ENCODE results near the gene DNAAF3.

DNAAF3 gene

DNA sequence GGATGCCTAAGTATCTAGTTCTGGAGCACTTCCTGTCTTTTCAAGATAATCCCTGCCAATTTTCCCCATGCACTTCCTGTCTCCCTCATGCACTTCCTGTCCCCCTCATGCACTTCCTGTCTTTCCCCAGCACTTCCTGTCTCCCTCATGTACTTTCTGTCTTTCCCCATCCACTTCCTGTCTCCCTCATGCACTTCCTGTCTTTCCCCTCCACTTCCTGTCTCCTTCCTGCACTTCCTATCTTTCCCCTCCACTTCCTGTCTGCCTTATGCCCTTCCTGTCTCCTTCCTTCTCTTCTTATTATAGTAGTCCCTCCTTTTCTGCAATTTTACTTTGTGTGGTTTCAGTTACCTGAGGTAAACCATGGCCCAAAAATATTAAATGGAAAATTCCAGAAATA, 14.4 kb downstream of the DNAAF3 start:
- DNase-seq: no peak

- no peak for DNase-seq
These were observed 17.1 kb downstream of the DNAAF3 start, which contains the start of gene TNNT1 for GRCh38 chr19:55149078-55150003. Gene TNNT1, minus strand, starts transcription at chr19:55149206. Its CDS starts 2,049 bp downstream, at chr19:55147157.

- DNase-seq: no peak
These were observed 18.7 kb downstream of the DNAAF3 start for GRCh38 chr19:55147545-55148251.

DNA sequence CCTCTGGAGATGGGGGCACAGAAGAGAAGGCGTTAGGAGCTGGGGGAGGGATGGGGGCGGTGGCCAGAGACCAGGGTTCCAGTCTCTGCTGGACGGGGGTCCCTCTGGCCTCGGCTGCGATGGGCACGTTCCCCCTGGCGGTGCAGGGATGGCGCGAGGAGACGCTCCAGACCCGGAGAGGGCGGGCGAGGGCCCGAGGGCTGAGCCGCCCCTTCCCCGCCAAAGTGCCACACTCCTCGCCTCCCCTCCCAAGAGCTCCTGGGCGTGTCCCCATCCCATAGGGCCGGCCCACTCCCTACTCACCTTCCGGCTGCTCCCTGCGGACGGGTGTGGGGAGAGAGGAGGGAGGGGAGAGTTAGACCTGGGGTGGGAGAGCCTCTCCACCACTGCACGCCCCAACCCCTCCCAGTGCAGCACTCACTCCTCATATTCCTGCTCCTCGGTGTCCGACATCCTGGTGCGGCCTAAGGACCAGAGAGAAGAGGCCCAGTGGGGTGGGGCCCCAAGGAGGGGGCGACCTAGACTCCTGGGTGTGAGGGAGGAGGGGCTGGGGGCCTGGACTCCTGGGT, 19.6 kb downstream of the DNAAF3 start:
- DNase-seq: no peak

GRCh38 chr19:55146078-55146704, 20.2 kb downstream of the DNAAF3 start:
- peak; percentile 51 for DNase-seq

GRCh38 chr19:55145232-55145631, 21.2 kb downstream of the DNAAF3 start:
- no peak for DNase-seq

DNA sequence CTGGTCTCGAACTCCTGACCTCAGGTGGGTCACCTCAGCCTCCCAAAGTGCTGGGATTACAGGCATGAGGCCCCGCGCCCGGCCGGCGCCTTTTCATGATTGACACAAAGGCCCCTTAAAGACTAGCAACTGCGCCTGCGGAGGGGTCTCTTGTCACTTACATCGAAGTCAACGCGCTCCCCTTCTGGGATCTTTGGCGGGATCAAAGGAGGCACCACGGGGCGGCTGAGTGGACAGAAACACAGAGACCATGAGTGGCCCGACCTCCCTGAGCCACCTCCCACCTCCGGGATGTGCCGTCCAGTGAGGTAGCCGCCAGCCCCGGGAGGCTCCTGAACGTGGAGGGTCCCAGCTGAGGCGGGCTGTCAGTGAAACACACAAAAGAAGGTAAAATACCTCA, 24.7 kb downstream of the DNAAF3 start:
- DNase-seq: no peak

DNA sequence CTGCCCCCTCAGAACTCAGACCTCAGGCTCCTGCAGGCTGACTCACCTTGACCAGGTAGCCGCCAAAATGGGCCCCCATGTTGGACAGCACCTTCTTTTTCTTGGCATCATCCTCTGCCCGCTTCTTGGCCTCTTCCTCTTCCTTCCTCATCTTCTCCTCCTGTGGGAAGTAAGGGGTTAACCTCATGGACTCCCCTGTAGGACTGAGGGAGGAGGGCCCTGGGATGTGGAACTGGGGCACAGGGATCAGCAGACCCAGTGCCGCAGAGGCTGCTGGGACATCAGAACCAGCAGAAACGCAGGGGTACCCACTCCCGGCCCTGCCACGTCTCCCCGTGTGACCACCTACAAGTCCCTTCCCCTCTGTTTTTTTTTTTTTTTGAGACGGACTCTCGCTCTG, 28.5 kb downstream of the DNAAF3 start:
- no peak for DNase-seq

DNA sequence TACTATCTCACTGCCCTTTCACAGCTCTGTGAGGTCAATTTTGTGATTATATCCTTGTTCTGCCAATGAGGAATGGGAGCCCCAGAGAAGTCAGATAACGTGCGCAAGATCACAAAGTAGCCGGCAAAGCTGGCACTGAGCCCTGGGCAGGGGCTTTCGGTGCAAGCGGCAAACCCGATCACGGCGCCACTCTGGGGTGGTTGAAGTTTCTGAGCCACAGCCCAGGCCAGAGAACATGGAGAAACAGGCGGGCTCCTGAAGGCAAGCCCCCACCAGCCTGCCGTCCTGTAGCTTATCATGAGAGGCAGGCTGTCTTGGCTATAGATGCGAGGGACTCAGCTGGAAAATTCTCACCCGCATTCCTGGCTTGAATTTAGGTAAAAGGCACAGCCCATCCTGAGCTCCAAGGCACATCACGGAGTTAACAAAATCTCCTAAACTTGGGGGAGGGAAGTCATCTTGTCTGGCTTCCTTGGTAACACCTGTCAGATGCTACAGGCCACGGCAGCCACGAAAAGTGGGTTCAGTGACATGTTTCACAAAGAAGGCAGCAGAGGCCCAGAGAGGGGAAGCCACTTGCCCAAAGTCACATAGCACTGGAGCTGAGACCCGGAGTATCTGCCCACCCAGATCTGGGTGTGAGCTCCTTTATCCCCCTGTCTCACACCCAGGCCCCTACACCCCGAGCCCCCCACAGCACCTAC, 29.9 kb downstream of the DNAAF3 start:
- DNase-seq: no peak

- DNase-seq: no peak
These were observed 31.7 kb downstream of the DNAAF3 start for GRCh38 chr19:55134736-55135135.

DNA sequence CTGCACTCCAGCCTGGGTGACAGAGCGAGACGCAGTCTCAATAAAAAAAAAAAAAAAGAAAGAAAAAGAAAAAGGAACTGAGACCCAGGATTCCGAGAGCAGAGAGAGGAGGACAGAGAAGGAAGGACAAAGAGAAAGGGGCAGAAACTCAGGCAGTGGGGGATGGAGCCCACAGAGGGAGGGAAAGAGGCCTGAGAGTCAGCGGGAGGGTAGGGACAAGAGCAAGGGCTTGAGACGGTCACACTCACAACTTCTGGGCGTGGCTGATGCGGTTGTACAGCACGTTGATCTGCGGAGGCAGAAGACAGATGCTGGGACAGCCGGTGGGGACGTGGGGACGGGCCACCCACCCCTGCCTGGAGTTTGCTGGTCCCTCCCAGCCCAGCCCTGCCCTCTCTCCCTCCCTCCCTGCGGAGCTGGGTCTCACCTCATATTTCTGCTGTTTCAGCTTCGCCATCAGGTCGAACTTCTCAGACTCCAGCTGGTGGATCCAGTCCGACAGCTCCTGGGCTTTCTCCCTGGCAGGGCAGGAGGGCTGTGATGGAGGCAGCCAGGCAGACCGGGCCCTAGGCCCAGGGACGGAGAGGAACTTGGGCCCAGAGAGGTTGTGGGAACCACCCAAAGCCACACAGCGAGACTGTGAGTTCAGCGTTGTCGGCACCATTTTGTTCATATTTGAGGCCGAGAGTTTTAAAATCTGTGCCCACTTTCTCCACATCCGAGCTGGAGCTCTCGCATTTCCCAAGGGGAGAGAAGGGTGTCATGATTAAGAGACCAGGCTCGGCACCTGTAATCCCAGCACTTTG, 32.6 kb downstream of the DNAAF3 start:
- DNase-seq: no peak

- no peak for DNase-seq
These were observed 33.8 kb downstream of the DNAAF3 start for GRCh38 chr19:55132453-55133129.

DNA sequence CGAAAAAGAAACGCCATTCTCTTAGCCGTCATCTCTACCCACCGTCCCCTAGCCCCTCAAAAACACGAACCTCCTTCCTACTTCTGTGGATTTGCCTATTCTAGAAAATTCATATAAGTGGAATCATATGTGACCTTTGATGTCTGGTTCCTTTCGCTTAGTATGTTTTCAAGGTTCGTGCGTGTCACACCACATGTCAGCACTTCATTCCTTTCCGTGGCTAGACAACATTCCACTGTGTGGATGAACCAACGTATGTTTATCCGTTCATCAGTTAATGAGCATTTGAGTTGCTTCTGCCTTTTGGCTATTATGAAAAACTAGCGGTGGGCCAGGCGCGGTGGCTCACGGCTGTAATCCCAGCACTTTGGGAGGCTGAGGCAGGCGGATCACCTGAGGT, 35.0 kb downstream of the DNAAF3 start:
- no peak for DNase-seq

DNA sequence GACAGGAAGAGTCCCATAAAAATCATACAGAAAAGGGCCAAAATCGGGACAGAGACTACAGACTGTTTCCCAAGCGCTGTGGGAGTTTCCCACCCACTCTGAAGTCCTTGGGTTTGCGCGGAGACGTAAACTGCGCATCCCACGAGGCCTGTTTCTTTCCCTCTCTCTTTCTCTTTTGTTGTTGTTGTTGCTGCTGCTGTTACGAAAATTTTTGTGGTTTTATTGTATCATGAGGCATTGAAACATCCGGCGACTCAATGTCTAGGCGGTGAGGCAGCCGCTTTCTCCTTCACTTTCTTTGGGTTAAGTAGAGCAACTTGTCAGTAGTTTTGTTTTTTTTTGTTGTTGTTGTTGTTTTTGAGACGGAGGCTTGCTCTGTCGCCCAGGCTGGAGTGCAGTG, 47.4 kb downstream of the DNAAF3 start:
- no peak for DNase-seq

DNA sequence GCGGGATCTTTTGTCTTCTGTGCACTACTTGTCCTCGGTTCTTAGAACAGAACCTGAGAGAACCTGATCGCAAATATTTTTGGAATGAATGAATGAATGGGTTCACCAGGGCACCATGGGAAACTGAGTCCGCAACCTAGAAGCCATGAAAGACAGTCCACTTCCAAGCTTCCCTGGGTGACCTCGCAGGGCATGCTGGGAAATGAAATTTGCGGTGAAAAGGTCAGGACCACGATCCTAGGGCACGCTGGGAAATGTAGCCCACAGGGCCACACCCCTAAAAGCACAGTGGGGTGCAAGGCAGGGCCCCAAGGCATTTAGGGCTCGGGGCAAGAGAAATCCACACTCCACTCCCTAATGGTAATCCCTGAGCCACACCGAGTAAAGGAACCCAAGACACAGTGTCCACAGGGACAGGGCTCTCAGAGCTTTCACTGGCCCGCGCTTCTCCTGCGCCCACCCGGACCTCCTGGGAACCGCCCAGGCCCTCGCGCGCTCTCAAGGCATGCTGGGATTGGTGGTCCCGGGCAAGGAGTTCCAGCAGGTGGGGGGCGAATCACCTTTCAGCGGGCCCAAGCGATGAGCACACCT, 47.9 kb downstream of the DNAAF3 start:
- DNase-seq: peak; percentile 66

DNA sequence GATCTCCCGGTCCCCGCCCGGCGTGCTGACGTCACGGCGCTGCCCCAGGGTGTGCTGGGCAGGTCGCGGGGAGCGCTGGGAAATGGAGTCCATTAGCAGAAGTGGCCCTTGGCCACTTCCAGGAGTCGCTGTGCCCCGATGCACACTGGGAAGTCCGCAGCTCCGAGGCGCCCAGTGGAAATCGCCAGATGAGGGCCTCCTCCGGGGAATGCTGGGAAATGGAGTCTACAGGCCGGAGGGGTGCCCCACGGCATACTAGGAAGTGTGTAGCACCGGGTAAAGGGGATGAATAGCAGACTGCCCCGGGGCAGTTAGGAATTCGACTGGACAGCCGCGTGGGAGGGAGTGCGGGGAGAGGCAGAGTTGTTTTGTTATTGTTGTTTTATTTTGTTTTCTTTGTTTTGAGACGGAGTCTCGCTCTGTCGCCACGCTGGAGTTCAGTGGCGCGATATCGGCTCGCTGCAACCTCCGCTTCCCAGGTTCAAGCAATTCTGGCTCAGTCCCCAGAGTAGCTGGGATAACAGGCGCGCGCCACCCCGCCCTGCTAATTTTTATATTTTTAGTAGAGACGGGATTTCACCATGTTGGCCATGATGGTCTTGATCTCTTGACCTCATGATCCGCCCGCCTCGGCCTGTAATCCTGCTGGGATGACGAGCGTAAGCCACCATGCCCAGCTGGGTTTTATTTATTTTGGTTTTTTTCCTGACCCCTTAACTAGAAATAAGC, 48.6 kb downstream of the DNAAF3 start:
- DNase-seq: peak; percentile 99

DNA sequence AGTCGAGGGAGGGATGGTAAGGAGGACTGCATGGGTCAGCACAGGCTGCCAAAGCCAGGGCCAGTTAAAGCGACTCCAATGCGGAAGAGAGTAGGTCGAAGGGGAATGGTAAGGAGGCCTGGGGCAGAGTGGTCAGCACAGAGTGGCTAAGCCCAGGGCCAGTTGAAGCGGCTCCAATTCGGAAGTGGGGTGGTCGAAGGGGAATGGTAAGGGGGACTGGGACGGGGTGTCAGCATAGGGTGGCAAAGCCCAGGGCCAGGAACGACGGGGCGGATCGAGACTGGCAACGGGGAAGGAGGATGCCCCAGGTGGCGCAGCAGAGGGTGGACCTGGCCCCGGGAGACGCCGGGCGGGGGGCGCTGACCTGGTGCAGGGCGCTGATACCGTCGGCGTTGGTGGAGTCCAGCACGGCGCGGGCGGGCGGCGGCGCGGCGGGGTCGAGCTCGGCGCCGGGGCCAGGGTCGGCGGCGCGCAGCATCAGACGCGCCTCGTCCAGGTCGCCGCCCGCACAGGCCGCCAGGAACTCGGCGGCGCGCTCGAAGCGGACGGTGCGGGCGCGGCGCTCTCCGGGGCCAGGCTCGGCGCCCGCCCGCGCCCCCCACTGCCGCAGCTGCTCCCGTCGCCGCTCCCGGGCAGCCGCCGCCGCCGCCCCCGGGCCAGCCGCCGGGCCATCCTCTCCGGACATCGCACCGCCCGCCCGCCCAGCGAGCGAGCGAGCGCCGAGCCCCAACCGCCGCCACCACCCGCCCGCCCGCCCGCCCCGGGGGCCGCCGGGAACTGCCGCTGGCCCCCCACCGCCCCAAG, 49.4 kb downstream of the DNAAF3 start, which contains the start of gene PPP1R12C:
TSS of gene PPP1R12C (minus strand) at position 779 of the 804 bp plus-strand sequence. CDS start at position 685, 94 bp downstream.
- DNase-seq: no peak

DNA sequence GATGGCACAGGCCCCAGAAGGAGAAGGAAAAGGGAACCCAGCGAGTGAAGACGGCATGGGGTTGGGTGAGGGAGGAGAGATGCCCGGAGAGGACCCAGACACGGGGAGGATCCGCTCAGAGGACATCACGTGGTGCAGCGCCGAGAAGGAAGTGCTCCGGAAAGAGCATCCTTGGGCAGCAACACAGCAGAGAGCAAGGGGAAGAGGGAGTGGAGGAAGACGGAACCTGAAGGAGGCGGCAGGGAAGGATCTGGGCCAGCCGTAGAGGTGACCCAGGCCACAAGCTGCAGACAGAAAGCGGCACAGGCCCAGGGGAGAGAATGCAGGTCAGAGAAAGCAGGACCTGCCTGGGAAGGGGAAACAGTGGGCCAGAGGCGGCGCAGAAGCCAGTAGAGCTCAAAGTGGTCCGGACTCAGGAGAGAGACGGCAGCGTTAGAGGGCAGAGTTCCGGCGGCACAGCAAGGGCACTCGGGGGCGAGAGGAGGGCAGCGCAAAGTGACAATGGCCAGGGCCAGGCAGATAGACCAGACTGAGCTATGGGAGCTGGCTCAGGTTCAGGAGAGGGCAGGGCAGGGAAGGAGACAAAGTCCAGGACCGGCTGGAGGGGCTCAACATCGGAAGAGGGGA, 50.1 kb downstream of the DNAAF3 start:
- DNase-seq: peak; percentile 78

Data from activated CD4-positive, alpha-beta T cell treated with anti-CD3 and anti-CD28 coated beads, Interleukin-2, Interleukin-6, amounts not matched to agents 100 ng/mL and 50 ng/mL, durations not matched to agents 16 hours and 8 hours (primary cell).